Measurements from ENCODE around the gene DGCR6L.
"Not testable (repeated sequence)": the region's sequence is repeated elsewhere in the genome, so short reads cannot be mapped to it uniquely, and the experiment has no call there.

DGCR6L gene

GRCh38 chr22:20312396-20313191 is 7.3 kb downstream of the DGCR6L start:
- Histone ChIP-seq H3K36me3 (ENCODE audit: control insufficient read depth, insufficient read depth, low read length) (no peaks in the 10 kb centered on the region), H3K4me3 (ENCODE audit: low read depth, low read length) (no peak overlapping the region), H3K9ac (ENCODE audit: low read depth, low read length) (no peak overlapping the region), H3K4me1 (ENCODE audit: control insufficient read depth, insufficient read depth, low read length) (peaks cover 4% of the 10 kb centered on the region), H3K27me3 (ENCODE audit: control insufficient read depth, insufficient read depth, low read length) (no peaks in the 10 kb centered on the region), H3K9me3 (ENCODE audit: control insufficient read depth, insufficient read depth, low read length) (no peaks in the 10 kb centered on the region)

DNA sequence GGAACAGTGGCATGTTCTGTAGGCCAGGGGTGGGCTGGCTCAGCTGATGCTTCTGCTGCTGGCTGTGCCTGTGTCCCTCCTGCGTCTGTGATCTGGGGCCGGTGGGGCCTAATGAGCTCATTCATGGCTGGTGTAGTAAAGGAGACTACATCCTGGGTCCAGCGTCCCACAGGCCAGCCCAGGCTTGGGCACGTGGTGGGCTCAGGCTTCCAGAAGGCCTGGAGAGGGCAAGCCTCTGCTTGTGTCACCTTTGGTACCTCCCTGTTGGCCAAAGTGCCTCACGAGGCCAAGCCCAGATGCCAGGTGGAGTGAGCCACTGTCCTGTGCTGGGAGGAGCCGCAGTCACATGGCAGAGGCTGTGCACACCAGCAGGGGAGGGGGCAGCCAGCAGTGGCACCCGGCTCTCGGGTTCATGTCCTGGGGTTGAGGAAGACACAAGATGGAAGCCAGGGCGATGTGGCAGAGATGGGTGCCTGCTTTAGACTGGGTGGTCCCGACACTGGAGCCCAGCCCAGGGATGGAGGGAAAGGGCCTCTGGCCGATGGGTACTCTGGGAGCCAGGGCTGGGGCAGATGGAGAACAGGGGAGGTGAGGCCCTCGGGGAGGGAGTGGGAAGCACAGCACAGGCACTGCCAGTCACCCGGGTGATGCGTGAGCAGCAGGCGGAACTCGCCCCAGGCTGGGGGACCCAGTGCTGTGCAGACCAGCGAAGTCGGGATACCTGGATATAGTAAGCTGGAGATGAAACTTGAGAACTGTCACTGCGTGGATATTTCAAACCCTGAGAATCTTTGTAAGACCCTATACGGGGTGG is 8.4 kb downstream of the DGCR6L start:
- not testable (repeated sequence) for H3K9ac ChIP-seq (ENCODE audit: low read depth, low read length); H3K9me3 ChIP-seq (ENCODE audit: control insufficient read depth, insufficient read depth, low read length); H3K4me1 ChIP-seq (ENCODE audit: control insufficient read depth, insufficient read depth, low read length); H3K4me3 ChIP-seq (ENCODE audit: low read depth, low read length); H3K36me3 ChIP-seq (ENCODE audit: control insufficient read depth, insufficient read depth, low read length); H3K27me3 ChIP-seq (ENCODE audit: control insufficient read depth, insufficient read depth, low read length)

DNA sequence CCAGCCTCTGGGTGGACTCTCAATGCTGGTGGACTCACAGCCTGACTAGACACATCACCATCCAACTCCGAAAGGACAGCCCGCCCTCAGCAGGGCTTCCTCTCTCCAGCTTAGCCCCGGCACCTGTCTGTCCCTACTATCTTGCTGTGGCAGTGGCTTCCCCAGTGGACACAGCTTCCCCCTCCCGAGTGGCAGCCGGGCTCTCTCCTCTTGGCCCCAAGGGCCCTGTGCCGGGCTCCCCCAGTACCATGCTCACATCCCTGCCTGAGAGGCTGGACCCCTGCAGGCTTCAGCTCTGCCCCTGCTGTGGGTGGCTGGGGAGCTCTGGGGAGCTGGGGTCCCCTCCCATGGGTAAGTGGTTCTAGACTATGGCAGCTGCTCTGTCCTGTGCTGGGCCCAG is 9.1 kb downstream of the DGCR6L start:
- H3K27me3 ChIP-seq (ENCODE audit: control insufficient read depth, insufficient read depth, low read length); H3K36me3 ChIP-seq (ENCODE audit: control insufficient read depth, insufficient read depth, low read length); H3K9me3 ChIP-seq (ENCODE audit: control insufficient read depth, insufficient read depth, low read length); H3K4me3 ChIP-seq (ENCODE audit: low read depth, low read length); H3K4me1 ChIP-seq (ENCODE audit: control insufficient read depth, insufficient read depth, low read length); H3K9ac ChIP-seq (ENCODE audit: low read depth, low read length): not testable (repeated sequence)

DNA sequence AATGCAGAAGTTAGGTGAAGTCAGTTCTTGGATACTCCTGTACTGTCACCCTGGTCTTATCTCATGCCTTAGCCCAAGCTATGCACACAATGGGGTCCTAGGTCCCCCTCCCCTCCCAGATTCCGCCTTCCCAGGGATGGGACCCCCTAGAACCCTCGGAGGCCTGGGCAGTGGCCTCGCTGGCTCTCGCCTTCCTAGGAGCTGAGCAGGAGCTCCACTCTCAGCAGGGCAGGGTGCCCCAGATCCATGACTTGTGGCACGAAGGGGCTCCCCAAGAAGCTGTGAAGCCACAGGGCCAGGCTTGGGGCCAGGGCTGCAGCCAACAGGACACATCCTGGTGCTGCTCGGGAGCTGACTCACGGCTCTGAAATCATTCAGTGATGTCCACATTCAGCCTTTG is 9.7 kb downstream of the DGCR6L start:
- not testable (repeated sequence) for H3K36me3 ChIP-seq (ENCODE audit: control insufficient read depth, insufficient read depth, low read length); H3K4me1 ChIP-seq (ENCODE audit: control insufficient read depth, insufficient read depth, low read length); H3K9ac ChIP-seq (ENCODE audit: low read depth, low read length); H3K4me3 ChIP-seq (ENCODE audit: low read depth, low read length); H3K9me3 ChIP-seq (ENCODE audit: control insufficient read depth, insufficient read depth, low read length); H3K27me3 ChIP-seq (ENCODE audit: control insufficient read depth, insufficient read depth, low read length)

- not testable (repeated sequence) for H3K4me1 ChIP-seq (ENCODE audit: control insufficient read depth, insufficient read depth, low read length); H3K9me3 ChIP-seq (ENCODE audit: control insufficient read depth, insufficient read depth, low read length); H3K4me3 ChIP-seq (ENCODE audit: low read depth, low read length); H3K36me3 ChIP-seq (ENCODE audit: control insufficient read depth, insufficient read depth, low read length); H3K9ac ChIP-seq (ENCODE audit: low read depth, low read length); H3K27me3 ChIP-seq (ENCODE audit: control insufficient read depth, insufficient read depth, low read length)
These were observed 10.8 kb downstream of the DGCR6L start for GRCh38 chr22:20308806-20309650.

GRCh38 chr22:20307448-20308447 is 12.1 kb downstream of the DGCR6L start:
- not testable (repeated sequence) for H3K9ac ChIP-seq (ENCODE audit: low read depth, low read length); H3K36me3 ChIP-seq (ENCODE audit: control insufficient read depth, insufficient read depth, low read length); H3K9me3 ChIP-seq (ENCODE audit: control insufficient read depth, insufficient read depth, low read length); H3K4me1 ChIP-seq (ENCODE audit: control insufficient read depth, insufficient read depth, low read length); H3K4me3 ChIP-seq (ENCODE audit: low read depth, low read length); H3K27me3 ChIP-seq (ENCODE audit: control insufficient read depth, insufficient read depth, low read length)

- not testable (repeated sequence) for H3K9ac ChIP-seq (ENCODE audit: low read depth, low read length); H3K4me1 ChIP-seq (ENCODE audit: control insufficient read depth, insufficient read depth, low read length); H3K27me3 ChIP-seq (ENCODE audit: control insufficient read depth, insufficient read depth, low read length); H3K36me3 ChIP-seq (ENCODE audit: control insufficient read depth, insufficient read depth, low read length); H3K4me3 ChIP-seq (ENCODE audit: low read depth, low read length); H3K9me3 ChIP-seq (ENCODE audit: control insufficient read depth, insufficient read depth, low read length)
These were observed 13.0 kb downstream of the DGCR6L start for GRCh38 chr22:20306646-20307447.

DNA sequence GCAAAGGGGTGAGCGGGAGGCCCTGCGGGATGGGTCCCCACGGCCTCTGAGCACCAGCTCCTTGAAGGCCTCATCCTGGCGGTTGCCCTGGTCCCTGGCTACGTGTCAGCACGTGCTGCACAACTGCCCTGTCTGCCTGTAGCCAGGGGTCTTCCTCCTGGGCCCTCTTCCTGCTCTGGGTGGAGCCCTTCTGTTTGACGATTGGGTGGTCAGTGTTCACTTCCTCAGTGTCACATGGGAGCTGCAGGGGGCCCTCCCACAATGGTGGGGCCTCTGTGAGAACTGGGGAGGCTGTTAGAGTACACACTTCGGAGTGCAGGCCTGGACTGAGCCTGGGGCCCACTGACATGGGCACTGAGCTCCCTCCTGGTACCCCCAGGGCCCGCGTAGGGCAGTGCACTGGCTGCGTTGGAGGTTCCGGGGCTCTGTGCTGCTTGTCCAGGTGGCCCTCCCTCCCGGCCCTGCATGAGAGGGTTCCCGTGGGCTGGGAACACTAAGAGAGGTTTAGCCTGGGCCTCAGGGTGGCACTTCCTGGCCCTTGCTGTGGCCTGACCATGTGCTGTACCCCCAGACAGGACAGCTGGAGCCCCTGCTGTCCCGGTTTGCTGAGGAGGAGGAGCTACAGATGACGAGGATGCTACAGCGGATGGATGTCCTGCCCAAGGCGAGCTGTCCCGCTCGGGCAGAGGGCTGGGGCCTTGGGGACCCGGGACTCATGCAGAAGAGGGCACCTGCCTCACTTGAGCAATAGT is 13.8 kb downstream of the DGCR6L start:
- no peak overlapping the region for H3K9ac ChIP-seq (ENCODE audit: low read depth, low read length)
- H3K4me3 ChIP-seq (ENCODE audit: low read depth, low read length): no peak overlapping the region
- no peaks in the 10 kb centered on the region for H3K36me3 ChIP-seq (ENCODE audit: control insufficient read depth, insufficient read depth, low read length)
- H3K4me1 ChIP-seq (ENCODE audit: control insufficient read depth, insufficient read depth, low read length): no peaks in the 10 kb centered on the region
- no peaks in the 10 kb centered on the region for H3K9me3 ChIP-seq (ENCODE audit: control insufficient read depth, insufficient read depth, low read length)
- H3K27me3 ChIP-seq (ENCODE audit: control insufficient read depth, insufficient read depth, low read length): peaks cover 9% of the 10 kb centered on the region

GRCh38 chr22:20305230-20305893 is 14.5 kb downstream of the DGCR6L start:
- not testable (repeated sequence) for H3K4me3 ChIP-seq (ENCODE audit: low read depth, low read length); H3K9me3 ChIP-seq (ENCODE audit: control insufficient read depth, insufficient read depth, low read length); H3K9ac ChIP-seq (ENCODE audit: low read depth, low read length); H3K4me1 ChIP-seq (ENCODE audit: control insufficient read depth, insufficient read depth, low read length); H3K36me3 ChIP-seq (ENCODE audit: control insufficient read depth, insufficient read depth, low read length)
- peaks cover 14% of the 10 kb centered on the region for H3K27me3 ChIP-seq (ENCODE audit: control insufficient read depth, insufficient read depth, low read length)

DNA sequence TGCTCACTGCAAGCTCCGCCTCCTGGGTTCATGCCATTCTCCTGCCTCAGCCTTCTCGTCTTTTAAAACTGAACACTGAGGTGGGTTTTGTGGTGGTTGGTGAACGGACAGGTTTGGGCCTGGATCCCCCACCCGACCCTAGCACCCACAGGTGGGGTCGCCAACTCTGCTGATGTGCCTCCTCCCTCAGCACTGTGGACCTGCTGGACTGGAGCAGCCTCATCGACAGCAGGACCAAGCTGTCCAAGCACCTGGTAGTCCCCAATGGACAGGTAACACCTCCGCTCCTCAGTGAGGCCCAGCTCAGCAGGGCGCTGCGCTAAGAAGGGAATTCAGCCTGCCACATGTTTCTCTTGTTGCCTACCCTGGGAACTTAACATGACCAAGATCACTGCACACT is 15.2 kb downstream of the DGCR6L start:
- Histone ChIP-seq H3K27me3 (ENCODE audit: control insufficient read depth, insufficient read depth, low read length) (peaks cover 19% of the 10 kb centered on the region), H3K9ac (ENCODE audit: low read depth, low read length) (no peak overlapping the region), H3K4me3 (ENCODE audit: low read depth, low read length) (no peak overlapping the region), H3K4me1 (ENCODE audit: control insufficient read depth, insufficient read depth, low read length) (no peaks in the 10 kb centered on the region), H3K9me3 (ENCODE audit: control insufficient read depth, insufficient read depth, low read length) (no peaks in the 10 kb centered on the region), H3K36me3 (ENCODE audit: control insufficient read depth, insufficient read depth, low read length) (no peaks in the 10 kb centered on the region)

Data from iPS-15b (cell line).